ENCODE results near the gene KIF26A.

DNA sequence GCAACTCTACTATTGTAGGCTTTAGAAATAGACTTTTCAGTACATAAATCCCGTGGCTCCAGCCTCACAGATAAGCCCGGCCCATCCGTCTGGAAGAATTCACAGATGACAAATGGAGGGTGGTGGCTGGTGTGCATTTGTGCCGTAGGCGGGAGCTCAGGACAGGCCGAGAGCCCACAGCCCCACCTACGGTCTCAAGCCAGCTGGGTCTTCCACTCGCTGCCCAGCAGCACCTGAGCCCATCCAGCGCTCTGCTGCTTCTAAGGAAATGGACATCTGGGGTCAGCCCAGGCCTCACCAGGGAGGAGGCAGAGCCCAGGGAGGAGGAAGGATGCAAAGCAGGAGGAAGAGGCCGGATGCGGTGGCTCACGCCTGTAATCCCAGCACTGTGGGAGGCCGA is 72.8 kb downstream of the KIF26A start:
- no peak for TF ChIP-seq EZH2 (IDR thresholded peaks at IDR 0.05; ENCODE audit: borderline replicate concordance, insufficient read depth, low read depth, low read length, poor library complexity, severe bottlenecking)
- TF ChIP-seq, protein P1, sequence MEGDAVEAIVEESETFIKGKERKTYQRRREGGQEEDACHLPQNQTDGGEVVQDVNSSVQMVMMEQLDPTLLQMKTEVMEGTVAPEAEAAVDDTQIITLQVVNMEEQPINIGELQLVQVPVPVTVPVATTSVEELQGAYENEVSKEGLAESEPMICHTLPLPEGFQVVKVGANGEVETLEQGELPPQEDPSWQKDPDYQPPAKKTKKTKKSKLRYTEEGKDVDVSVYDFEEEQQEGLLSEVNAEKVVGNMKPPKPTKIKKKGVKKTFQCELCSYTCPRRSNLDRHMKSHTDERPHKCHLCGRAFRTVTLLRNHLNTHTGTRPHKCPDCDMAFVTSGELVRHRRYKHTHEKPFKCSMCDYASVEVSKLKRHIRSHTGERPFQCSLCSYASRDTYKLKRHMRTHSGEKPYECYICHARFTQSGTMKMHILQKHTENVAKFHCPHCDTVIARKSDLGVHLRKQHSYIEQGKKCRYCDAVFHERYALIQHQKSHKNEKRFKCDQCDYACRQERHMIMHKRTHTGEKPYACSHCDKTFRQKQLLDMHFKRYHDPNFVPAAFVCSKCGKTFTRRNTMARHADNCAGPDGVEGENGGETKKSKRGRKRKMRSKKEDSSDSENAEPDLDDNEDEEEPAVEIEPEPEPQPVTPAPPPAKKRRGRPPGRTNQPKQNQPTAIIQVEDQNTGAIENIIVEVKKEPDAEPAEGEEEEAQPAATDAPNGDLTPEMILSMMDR (IDR thresholded peaks at IDR 0.05), result no peak
